Activated naive CD4-positive, alpha-beta T cell treated with anti-CD3 and anti-CD28 coated beads, Interleukin-2, amount 50 U/mL, for 16 hours (primary cell): ENCODE results near the gene ACVR1B.

Experiments
- DNase-seq: peaks from one replicate; pipeline ENCODE4 v3.0.0-alpha.2; 2020

Gene ACVR1B

DNA sequence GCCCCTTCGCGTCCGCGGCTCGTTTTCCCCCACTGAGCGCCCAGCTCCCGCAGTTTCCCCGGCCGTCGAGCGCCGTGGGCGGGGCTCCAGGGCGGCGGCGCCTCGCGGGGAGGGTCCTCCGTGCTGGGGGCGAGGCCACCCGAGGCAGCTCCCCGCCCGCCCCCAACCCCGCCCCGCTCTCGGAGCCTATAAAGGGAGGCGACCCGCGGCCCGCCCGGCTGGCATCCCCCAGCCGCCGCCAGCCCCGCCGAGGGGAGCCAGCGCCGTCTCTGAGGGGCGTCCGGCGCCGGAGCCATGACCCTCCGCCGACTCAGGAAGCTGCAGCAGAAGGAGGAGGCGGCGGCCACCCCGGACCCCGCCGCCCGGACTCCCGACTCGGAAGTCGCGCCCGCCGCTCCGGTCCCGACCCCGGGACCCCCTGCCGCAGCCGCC is 55.2 kb downstream of the ACVR1B start, which contains the start of gene TAMALIN:
Gene TAMALIN (plus strand): TSS at position 221 of the 432 bp plus-strand sequence. CDS start 74 bp downstream, at position 295.
- DNase-seq: peak; percentile 83

DNA sequence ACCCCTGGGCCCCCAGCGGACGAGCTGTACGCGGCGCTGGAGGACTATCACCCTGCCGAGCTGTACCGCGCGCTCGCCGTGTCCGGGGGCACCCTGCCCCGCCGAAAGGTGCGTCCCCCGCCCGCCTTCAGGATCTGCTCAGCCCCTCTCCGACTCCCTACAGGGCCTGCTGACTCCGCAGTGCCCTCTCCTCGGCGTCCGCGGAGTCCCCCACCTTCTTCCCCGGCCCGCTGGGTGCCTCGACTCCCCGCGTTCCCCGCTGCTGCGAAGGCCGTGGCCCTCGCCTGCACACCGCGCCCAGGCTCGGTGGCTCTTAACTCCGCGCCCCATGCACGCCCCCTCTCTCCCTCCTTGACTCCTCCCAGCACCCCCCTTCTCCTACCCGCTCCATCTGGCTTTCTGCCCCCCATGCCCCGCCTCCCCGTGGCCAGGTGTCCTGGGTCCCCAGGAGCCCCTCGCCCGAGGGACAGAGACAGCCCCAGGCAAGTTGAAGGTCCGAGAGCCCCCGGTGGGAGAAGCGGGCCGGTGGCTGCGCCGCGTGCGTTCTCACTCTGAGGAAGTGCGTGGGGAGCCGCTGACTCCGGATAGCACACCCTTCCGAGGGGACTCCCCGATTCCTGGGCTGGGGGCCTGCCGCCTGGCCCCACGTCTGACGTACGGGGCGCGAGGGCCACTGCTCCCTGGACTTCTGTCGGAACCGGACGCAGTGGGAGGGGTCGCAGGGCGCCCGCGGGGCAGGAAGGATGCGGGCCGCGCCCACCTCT is 55.8 kb downstream of the ACVR1B start:
- DNase-seq: peak; percentile 61

- DNase-seq: no peak
These were observed 56.5 kb downstream of the ACVR1B start for GRCh38 chr12:52007982-52008510.

GRCh38 chr12:52009081-52009751 is 57.7 kb downstream of the ACVR1B start:
- DNase-seq: no peak

DNA sequence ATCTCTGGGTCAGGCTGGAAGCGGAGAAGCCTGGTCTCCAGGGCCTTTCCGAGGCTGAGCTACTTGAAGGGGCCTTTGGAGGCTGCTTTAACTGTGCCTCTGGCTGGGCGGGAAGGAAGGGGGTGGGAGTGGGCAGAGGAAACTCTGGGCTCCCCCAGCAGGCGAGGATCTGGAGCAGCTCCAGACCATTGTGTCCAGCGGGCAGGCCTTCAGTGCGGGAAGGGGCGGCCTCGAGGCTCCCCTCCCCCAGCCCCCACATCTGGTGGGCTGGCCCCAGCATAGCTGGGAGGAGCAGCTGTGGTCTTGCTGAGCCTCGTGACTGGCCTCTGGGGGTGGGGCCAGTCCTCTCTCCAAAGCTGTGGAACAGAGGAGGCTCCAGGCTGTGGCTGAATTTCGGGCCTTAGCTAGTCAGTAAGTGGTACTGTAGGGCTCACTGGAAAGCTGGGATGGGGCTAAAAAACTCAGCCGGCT is 58.7 kb downstream of the ACVR1B start:
- DNase-seq: no peak

- DNase-seq: no peak
These were observed 59.4 kb downstream of the ACVR1B start for GRCh38 chr12:52010692-52011601.

DNA sequence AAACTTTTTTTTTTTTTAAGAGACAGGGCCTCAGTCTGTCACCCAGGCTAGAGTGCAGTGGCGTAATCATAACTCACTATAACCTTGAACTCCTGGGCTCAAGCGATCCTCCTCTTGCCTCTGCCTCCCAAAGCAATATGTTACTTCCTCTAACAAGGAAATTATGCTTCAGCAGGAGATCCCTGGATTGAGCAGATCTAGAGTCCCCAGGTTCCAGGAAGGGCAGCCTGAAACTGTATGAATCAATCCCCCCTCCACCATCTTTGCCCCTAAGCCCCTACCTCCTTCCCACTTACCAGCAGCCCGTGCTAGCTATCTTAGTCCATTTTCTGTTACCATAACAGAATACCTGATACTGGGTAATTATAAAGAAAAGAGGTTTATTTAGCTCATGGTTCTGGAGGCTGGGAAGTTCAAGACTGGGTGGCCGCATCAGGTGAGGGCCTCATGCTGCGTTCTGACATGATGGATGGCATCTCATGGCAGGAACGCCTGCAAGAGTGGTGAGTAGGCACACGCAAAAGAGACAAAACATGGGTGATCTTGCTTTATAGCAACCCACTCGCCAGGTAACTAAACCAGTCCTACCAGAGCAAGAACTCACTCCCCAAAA is 60.2 kb downstream of the ACVR1B start:
- no peak for DNase-seq

DNA sequence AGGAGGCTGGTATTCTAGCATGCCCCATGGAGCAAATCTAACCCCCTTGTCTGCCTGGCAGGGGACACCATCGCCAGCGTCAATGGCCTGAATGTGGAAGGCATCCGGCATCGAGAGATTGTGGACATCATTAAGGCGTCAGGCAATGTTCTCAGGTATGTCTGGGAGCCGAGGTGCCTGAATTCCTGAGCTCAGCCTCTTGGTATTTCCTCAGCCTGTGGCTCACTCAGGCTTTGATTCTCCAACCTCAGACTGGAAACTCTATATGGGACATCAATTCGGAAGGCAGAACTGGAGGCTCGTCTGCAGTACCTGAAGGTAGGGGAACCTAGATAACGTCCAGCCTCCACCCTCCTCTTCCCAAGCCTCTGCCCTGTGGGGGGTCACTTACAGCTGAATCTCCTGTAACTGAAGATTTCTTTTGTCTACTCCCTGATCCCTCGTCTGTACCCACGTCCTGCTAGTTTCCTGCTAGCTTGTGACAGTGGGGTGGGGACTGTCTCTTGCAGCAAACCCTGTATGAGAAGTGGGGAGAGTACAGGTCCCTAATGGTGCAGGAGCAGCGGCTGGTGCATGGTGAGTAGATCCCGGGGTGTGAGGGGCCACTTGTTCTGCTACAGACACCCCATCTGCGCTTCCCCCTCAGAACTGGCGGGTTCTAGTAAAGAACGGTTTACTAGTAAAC is 62.3 kb downstream of the ACVR1B start:
- DNase-seq: no peak

GRCh38 chr12:52014567-52015530 is 63.4 kb downstream of the ACVR1B start:
- no peak for DNase-seq

- DNase-seq: no peak
These were observed 64.1 kb downstream of the ACVR1B start for GRCh38 chr12:52015532-52016041.

- no peak for DNase-seq
These were observed 67.1 kb downstream of the ACVR1B start for GRCh38 chr12:52018433-52019112.

GRCh38 chr12:52019113-52019770 is 67.7 kb downstream of the ACVR1B start:
- no peak for DNase-seq

- peak; percentile 67 for DNase-seq
These were observed 69.2 kb downstream of the ACVR1B start for GRCh38 chr12:52020539-52021336.

DNA sequence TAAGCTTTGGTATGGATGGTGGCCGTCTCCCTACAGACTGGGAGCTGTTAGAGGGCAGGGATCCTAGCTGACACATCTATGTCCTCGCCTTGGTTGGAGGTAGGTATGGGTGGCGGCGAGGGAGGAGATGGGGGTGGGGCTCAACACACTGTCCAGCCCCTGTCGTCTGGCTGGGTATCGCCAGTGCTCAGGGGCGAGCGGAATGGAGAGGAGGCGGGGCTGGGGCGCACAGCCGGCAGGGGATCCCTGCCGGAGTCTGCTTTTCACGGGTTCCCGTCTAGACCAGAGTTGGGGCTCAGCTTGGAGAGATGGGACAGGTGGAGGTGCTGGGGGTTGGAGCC is 71.3 kb downstream of the ACVR1B start:
- DNase-seq: no peak

DNA sequence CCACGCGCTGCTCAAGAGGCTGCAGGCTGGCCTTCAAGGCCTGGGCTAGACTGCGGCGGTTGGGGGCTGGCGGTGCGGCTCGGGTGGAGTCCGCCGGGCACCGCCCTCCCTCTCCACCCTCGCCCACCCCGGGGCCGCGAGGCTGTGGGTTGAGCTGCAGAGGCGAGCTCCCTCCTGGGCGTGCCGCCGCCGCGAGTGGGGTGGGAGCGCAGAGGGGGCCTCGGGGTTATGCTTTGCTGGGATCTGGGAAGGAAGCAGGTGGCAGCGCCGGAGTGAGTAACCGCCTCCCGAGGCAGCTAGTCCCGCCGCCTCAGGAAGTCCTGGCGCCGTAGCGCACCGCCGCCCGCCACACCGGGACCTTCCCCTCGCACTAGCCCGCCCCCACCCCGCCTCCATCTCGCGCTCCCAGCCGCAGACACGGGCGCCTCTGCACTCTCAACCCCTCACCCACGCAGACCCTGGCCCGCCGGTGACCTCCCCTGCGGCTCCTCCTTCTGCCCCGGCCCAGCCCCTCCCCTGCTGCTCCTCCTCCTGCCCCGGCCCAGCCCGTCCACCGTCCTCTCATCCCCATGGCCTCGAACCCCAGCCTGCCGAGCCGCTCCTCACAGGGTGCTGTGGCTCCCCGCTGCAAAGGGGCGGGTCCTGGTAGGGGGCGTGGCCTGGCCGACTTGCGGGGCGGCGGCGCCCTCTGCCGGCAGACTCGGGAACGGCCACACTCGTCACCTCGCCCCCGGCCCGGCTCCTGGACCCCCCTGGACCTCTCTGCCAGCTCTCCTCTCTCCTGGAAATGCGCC is 71.9 kb downstream of the ACVR1B start:
- peak; percentile 93 for DNase-seq

- no peak for DNase-seq
These were observed 72.6 kb downstream of the ACVR1B start for GRCh38 chr12:52023976-52024688.

- peak; percentile 45 for DNase-seq
These were observed 73.3 kb downstream of the ACVR1B start for GRCh38 chr12:52024845-52025230.
